B cell (primary cell): ENCODE data around the gene MRPL55. TPM values are rescaled to one million over a fixed set of nuclear protein-coding genes. Genes with fewer than 3 reads are reported as not detected.

ENCODE experiments used
- ATAC-seq: fragments of 200-7000 bp; cut with Tn5 transposase; one replicate; pipeline ENCODE4 v1.10.0; 2021; ENCODE audit warnings: low read depth, mild to moderate bottlenecking, moderate number of reproducible peaks, moderate library complexity
- CTCF ChIA-PET: fragments of 350-600 bp; sonication (Branson Sonifier 250); formaldehyde crosslinking; loops from one replicate; lab custom pipeline; 2021; ENCODE audit warnings: antibody characterized with exemption, inconsistent platforms; lab: Charles Lee
- POLR2A ChIA-PET: fragments of 350-600 bp; sonication (Branson Sonifier 250); formaldehyde crosslinking; loops from one replicate; lab custom pipeline; 2021; ENCODE audit warnings: antibody characterized with exemption; lab: Charles Lee
- DNase-seq: peaks from one replicate; pipeline ENCODE4 v3.0.0; 2013
- H2AFZ ChIP-seq: 2 replicates; pipeline ENCODE4 v1.6.1; 2012; ENCODE audit warnings: mild to moderate bottlenecking, low read depth, low read length; ENCODE audit not compliant: insufficient read depth, poor library complexity, severe bottlenecking
- H3K27ac ChIP-seq, 2 donors: 1 replicate in 1 of 2; 2 replicates in 1 of 2; pipeline ENCODE4 v1.5.1; 2012 to 2013; ENCODE audit warnings: low read length in 2 of 2, mild to moderate bottlenecking in 2 of 2, moderate library complexity in 1 of 2
- H3K27me3 ChIP-seq, 4 experiments: fragments of 200-600 bp in 1 of 4; sonication (generic) in 1 of 4; replicated peaks in 1 of 4; 1 replicate in 2 of 4; 2 replicates in 2 of 4; pipeline versions ENCODE4 v1.6.1 to v1.7.0; 2013 to 2016; ENCODE audit warnings: low read length in 3 of 4, mild to moderate bottlenecking in 2 of 4, mixed read lengths in 1 of 4, moderate library complexity in 1 of 4; ENCODE audit not compliant: insufficient read depth in 4 of 4, control insufficient read depth in 3 of 4; ENCODE audit errors: control extremely low read depth in 1 of 4
- H3K36me3 ChIP-seq, 2 experiments: replicated peaks in 1 of 2; 1 replicate in 1 of 2; 2 replicates in 1 of 2; pipeline versions ENCODE4 v1.6.1 to v1.7.1; 2013; ENCODE audit warnings: low read length in 1 of 2; ENCODE audit not compliant: insufficient read depth in 2 of 2, control insufficient read depth in 1 of 2; ENCODE audit errors: control extremely low read depth in 1 of 2, extremely low read depth in 1 of 2
- H3K4me1 ChIP-seq, 2 donors: fragments of 200-600 bp in 1 of 2; sonication (generic) in 1 of 2; 1 replicate in 1 of 2; 2 replicates in 1 of 2; pipeline versions ENCODE4 v1.5.1 to v1.6.1; 2013 to 2017; ENCODE audit warnings: low read length in 2 of 2; ENCODE audit not compliant: control insufficient read depth in 2 of 2, insufficient read depth in 2 of 2
- H3K4me2 ChIP-seq: replicated peaks from 2 replicates; pipeline ENCODE3; 2012; ENCODE audit warnings: mild to moderate bottlenecking, low read depth, low read length; ENCODE audit not compliant: poor library complexity, severe bottlenecking
- H3K4me3 ChIP-seq, 5 experiments: fragments of 200-600 bp in 1 of 5; sonication (generic) in 1 of 5; 1 replicate in 3 of 5; 2 replicates in 2 of 5; pipeline versions ENCODE4 v1.5.1 to v1.7.0; 2011 to 2016; ENCODE audit warnings: low read length in 4 of 5, mild to moderate bottlenecking in 4 of 5, low read depth in 2 of 5, control low read depth in 1 of 5, moderate library complexity in 1 of 5; ENCODE audit not compliant: insufficient read depth in 1 of 5; ENCODE audit errors: control extremely low read depth in 1 of 5, extremely low read depth in 1 of 5
- H3K79me2 ChIP-seq: fragments of 200-600 bp; sonication (generic); one replicate; pipeline ENCODE4 v1.6.0; 2016; ENCODE audit warnings: low read length; ENCODE audit not compliant: control insufficient read depth, insufficient read depth
- H3K9ac ChIP-seq: fragments of 200-600 bp; sonication (generic); 2 replicates; pipeline ENCODE4 v1.6.1; 2017; ENCODE audit warnings: mild to moderate bottlenecking, low read length, moderate library complexity
- H3K9me3 ChIP-seq, 3 donors: one replicate each; pipeline versions ENCODE4 v1.6.1 to v1.7.1; 2013; ENCODE audit warnings: low read length in 2 of 3; ENCODE audit not compliant: control insufficient read depth in 2 of 3, insufficient read depth in 1 of 3; ENCODE audit errors: control extremely low read depth in 1 of 3
- H4K20me1 ChIP-seq: 2 replicates; pipeline ENCODE4 v1.6.0; 2012; ENCODE audit warnings: mild to moderate bottlenecking, low read length; ENCODE audit not compliant: insufficient read depth, control insufficient read depth, poor library complexity, severe bottlenecking
- H3K27ac Mint-ChIP-seq: one replicate; pipeline ENCODE4 v1.8.0; 2021; ENCODE audit warnings: mixed read lengths
- H3K27me3 Mint-ChIP-seq: one replicate; pipeline ENCODE4 v1.8.0; 2021; ENCODE audit warnings: mixed read lengths
- H3K4me1 Mint-ChIP-seq: one replicate; pipeline ENCODE4 v1.8.0; 2021; ENCODE audit warnings: mixed read lengths
- H3K4me3 Mint-ChIP-seq: one replicate; pipeline ENCODE4 v1.8.0; 2021; ENCODE audit warnings: mixed read lengths
- H3K9me3 Mint-ChIP-seq: one replicate; pipeline ENCODE4 v1.8.0; 2022; ENCODE audit warnings: mixed read lengths; ENCODE audit not compliant: insufficient read depth
- EZH2 ChIP-seq: IDR thresholded peaks from 2 replicates; pipeline ENCODE4 v1.6.1; 2012; ENCODE audit warnings: borderline replicate concordance, low read depth, mild to moderate bottlenecking, moderate library complexity, low read length; ENCODE audit not compliant: insufficient read depth, poor library complexity, severe bottlenecking
- WGBS: methylation state at CpG from one replicate; pipeline ENCODE4 v1.1.5; 2013; ENCODE audit warnings: missing lambda C conversion rate; ENCODE audit not compliant: insufficient coverage; 5-methylcytosine and 5-hydroxymethylcytosine counted together
- intact Hi-C: fragments of 100-400 bp; cut with micrococcal nuclease; formaldehyde crosslinking; loops from one replicate; pipeline ENCODE4 v1.10.0; 2022
- polyA plus RNA-seq: library from polyadenylated mRNA; depleted of rRNA; stranded (reverse); fragments of >200 nt; gene quantifications from 2 replicates; pipeline ENCODE4 v1.2.3, GENCODE V29; 2012
- total RNA-seq, 2 donors: library from RNA; stranded (reverse); fragments of 120-200 nt in 1 of 2; gene quantifications; 1 replicate in 1 of 2; 2 replicates in 1 of 2; pipeline versions ENCODE4 v1.2.3 to v1.2.4, GENCODE V29; 2013 to 2022
- TF ChIP-seq, protein P1 (sequence below): fragments of 200-600 bp; IDR thresholded peaks from one replicate; pipeline ENCODE4 v1.8.0; 2022; ENCODE audit warnings: antibody characterized with exemption, mild to moderate bottlenecking

Gene MRPL55
- total and polyA plus RNA-seq, 2 donors (not counting 1 experiment from before 2014, with no cell fraction given) = 38.9 to 297 TPM

GRCh38 chr1:228134591-228134990 is 25.5 kb upstream of the MRPL55 start:
- Mint-ChIP-seq H3K4me3 (no peak overlapping the region), H3K9me3 (no peaks in the 10 kb centered on the region), H3K27me3 (peaks cover 6% of the 10 kb centered on the region), H3K27ac (no peak overlapping the region), H3K4me1 (peaks cover 34% of the 10 kb centered on the region)
- CTCF ChIA-PET = interaction anchor here (1.2 to 1.4 kb wide), 3 partner anchors 30 to 380 kb away, joined by 3 to 10 read pairs (median 6); partner anchors contain the start of gene IBA57
- no peak overlapping the region for H2AFZ ChIP-seq
- H3K4me3 ChIP-seq = no peak overlapping the region
- H4K20me1 ChIP-seq = no peaks in the 10 kb centered on the region
- WGBS = 92% methylated on average over 6 of the region's 12 CpGs
- no peak overlapping the region for H3K4me2 ChIP-seq
- intact Hi-C loops = loop anchor here (5.0 kb wide), 1 partner anchor 368 kb away; no protein-coding TSS in a partner anchor
- ATAC-seq = no peak
- no peak for DNase-seq
- no peak overlapping the region for H3K9ac ChIP-seq
- no peaks in the 10 kb centered on the region for H3K79me2 ChIP-seq
- peaks cover 0 to 10% (median 0%) of the 10 kb centered on the region in 3 donors for H3K9me3 ChIP-seq
- TF ChIP-seq, protein P1, sequence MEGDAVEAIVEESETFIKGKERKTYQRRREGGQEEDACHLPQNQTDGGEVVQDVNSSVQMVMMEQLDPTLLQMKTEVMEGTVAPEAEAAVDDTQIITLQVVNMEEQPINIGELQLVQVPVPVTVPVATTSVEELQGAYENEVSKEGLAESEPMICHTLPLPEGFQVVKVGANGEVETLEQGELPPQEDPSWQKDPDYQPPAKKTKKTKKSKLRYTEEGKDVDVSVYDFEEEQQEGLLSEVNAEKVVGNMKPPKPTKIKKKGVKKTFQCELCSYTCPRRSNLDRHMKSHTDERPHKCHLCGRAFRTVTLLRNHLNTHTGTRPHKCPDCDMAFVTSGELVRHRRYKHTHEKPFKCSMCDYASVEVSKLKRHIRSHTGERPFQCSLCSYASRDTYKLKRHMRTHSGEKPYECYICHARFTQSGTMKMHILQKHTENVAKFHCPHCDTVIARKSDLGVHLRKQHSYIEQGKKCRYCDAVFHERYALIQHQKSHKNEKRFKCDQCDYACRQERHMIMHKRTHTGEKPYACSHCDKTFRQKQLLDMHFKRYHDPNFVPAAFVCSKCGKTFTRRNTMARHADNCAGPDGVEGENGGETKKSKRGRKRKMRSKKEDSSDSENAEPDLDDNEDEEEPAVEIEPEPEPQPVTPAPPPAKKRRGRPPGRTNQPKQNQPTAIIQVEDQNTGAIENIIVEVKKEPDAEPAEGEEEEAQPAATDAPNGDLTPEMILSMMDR = no peak
- no peak for TF ChIP-seq EZH2
- no peaks in the 10 kb centered on the region for H3K36me3 ChIP-seq
- H3K4me1 ChIP-seq = peaks cover 25 to 38% of the 10 kb centered on the region in 2 donors
- H3K27ac ChIP-seq = no peak overlapping the region
- POLR2A ChIA-PET = no interaction called here
- peaks cover 0 to 3% (median 1%) of the 10 kb centered on the region in 4 experiments for H3K27me3 ChIP-seq

GRCh38 chr1:228131766-228132165 is 22.7 kb upstream of the MRPL55 start:
- H3K27ac Mint-ChIP-seq = no peak overlapping the region
- Histone ChIP-seq H3K4me1 (peaks cover 2 to 10% of the 10 kb centered on the region in 2 donors), H2AFZ (no peak overlapping the region), H3K9ac (no peak overlapping the region), H3K79me2 (no peaks in the 10 kb centered on the region), H3K27me3 (peaks cover 0 to 3% (median 1%) of the 10 kb centered on the region in 4 experiments), H4K20me1 (no peaks in the 10 kb centered on the region), H3K4me2 (no peak overlapping the region), H3K4me3 (no peak overlapping the region), H3K9me3 (no peaks in the 10 kb centered on the region), H3K36me3 (no peaks in the 10 kb centered on the region), H3K27ac (no peak overlapping the region)
- CTCF ChIA-PET = interaction anchor here (1.2 to 4.0 kb wide), 7 partner anchors 9 to 384 kb away, joined by 4 to 73 read pairs (median 8); partner anchors contain the start of gene IBA57
- H3K4me1 Mint-ChIP-seq = peaks cover 14% of the 10 kb centered on the region
- TF ChIP-seq, protein P1 = no peak
- TF ChIP-seq EZH2 = no peak
- intact Hi-C loops = loop anchor here (1.0 to 5.0 kb wide), 5 partner anchors 9 to 384 kb away; partner anchors contain the start of gene GUK1
- POLR2A ChIA-PET = no interaction called here
- H3K27me3 Mint-ChIP-seq = peaks cover 17% of the 10 kb centered on the region
- no peaks in the 10 kb centered on the region for H3K9me3 Mint-ChIP-seq
- DNase-seq (no peak), ATAC-seq (no peak)
- WGBS = 92% methylated on average over 1 of the region's 2 CpGs
- H3K4me3 Mint-ChIP-seq = no peak overlapping the region
